Mucosa of rectum (tissue), 2 donors: ENCODE results near the gene CDK14.
"Not testable (repeated sequence)": the region's sequence is repeated elsewhere in the genome, so short reads cannot be mapped to it uniquely, and the experiment has no call there.

ENCODE experiments used
- H3K27ac ChIP-seq, 2 donors: one replicate each; pipeline ENCODE4 v1.7.0; 2013; ENCODE audit warnings: inconsistent platforms in 2 of 2, low read depth in 2 of 2, low read length in 2 of 2
- H3K27me3 ChIP-seq, 2 donors: one replicate each; pipeline ENCODE4 v1.7.0; 2013; ENCODE audit warnings: low read length in 2 of 2; ENCODE audit not compliant: control insufficient read depth in 2 of 2, insufficient read depth in 2 of 2
- H3K36me3 ChIP-seq, 2 donors: one replicate each; pipeline ENCODE4 v1.7.0; 2013; ENCODE audit warnings: low read length in 2 of 2; ENCODE audit not compliant: control insufficient read depth in 2 of 2, insufficient read depth in 2 of 2
- H3K4me1 ChIP-seq, 2 donors: one replicate each; pipeline ENCODE4 v1.7.0; 2013; ENCODE audit warnings: low read length in 2 of 2, mild to moderate bottlenecking in 1 of 2; ENCODE audit not compliant: control insufficient read depth in 2 of 2, insufficient read depth in 2 of 2
- H3K4me3 ChIP-seq, 2 donors: one replicate each; pipeline ENCODE4 v1.7.0; 2013; ENCODE audit warnings: low read length in 2 of 2
- H3K9ac ChIP-seq, 2 donors: one replicate each; pipeline ENCODE4 v1.7.0; 2013; ENCODE audit warnings: low read length in 2 of 2, low read depth in 1 of 2, mild to moderate bottlenecking in 1 of 2
- H3K9me3 ChIP-seq, 2 donors: one replicate each; pipeline ENCODE4 v1.7.0; 2013; ENCODE audit warnings: low read length in 2 of 2; ENCODE audit not compliant: control insufficient read depth in 2 of 2
- donor health status: healthy.
- donor health status: Normal muscosa, but diverticular disease.

CDK14 gene

DNA sequence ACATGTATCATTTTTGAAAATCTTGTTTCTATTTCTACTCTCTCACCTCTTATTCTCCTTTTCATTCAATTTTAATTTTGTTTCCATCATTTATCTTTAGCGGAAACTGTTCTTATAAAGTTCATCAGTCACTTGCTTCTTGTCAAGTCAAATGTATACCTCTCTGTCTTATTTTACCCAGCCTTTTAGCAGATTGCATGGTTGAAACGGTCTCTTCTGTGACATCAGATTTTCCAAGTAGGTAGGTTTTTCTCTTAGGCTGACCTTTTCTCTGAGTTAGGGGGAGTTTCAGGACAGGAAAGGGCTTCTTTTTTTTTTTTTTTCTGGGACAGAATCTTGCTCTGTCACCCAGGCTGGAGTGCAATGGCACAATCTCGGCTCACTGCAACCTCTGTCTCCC lies 195.5 kb downstream of the CDK14 start:
- Histone ChIP-seq H3K4me3 (no peak overlapping the region), H3K9ac (no peak overlapping the region), H3K27me3 (no peaks in the 10 kb centered on the region), H3K4me1 (no peaks in the 10 kb centered on the region), H3K36me3 (no peaks in the 10 kb centered on the region), H3K9me3 (no peaks in the 10 kb centered on the region), H3K27ac (no peak overlapping the region)

DNA sequence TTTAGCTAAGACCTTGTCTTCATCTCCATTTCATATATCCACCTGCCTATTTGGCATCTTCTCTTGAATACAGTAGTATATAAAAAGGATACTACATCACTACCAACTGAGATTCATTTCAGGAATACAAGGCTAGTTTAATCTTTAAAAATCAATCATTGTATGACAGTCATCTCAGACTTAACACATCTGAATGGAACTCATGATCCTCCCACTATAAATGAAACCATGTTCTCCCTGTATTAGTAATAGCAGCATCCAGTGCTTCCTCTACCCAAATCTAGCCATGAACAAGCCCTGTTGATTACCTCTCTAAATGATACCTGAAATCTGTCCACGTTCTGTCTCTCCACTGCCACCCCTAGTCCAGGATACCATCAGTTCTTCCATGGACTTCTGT lies 196.2 kb downstream of the CDK14 start:
- Histone ChIP-seq H3K27ac (no peak overlapping the region), H3K9me3 (no peaks in the 10 kb centered on the region), H3K4me1 (no peaks in the 10 kb centered on the region), H3K9ac (no peak overlapping the region), H3K27me3 (no peaks in the 10 kb centered on the region), H3K4me3 (no peak overlapping the region), H3K36me3 (no peaks in the 10 kb centered on the region)

DNA sequence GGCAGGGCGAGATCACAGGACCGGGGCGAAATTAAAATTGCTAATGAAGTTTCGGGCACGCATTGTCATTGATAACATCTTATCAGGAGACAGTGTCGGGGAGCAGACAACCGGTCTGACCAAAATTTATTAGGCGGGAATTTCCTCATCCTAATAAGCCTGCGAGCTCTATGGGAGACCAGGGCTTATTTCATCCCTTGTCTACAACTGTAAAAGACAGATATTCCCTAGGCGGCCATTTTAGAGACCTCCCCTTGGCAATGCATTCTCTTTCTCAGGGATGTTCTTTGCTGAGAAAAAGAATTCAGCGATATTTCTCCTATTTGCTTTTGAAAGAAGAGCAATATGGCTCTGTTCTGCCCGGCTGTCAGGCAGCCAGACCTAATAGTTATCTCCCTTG lies 198.1 kb downstream of the CDK14 start:
- H3K27ac ChIP-seq, H3K4me3 ChIP-seq, H3K9ac ChIP-seq, H3K36me3 ChIP-seq, H3K9me3 ChIP-seq, H3K4me1 ChIP-seq, H3K27me3 ChIP-seq: not testable (repeated sequence)

DNA sequence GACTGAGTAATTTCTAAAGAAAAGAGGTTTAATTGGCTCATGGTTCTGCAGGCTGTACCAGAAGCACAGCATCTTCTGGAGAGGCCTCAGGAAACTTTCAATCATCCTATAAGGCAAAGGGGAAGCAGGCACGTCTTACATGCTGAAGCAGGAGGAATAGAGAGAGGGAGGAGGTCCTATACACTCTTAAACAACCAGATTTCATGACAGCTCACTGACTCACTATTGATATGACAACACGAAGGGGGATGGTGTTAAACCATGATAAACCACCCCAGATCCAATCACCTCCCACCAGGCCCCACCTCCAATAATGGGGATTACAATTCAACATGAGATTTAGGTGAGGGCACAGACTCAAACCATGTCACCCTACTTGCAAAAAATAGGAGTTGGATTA lies 201.5 kb downstream of the CDK14 start:
- no peak overlapping the region for H3K4me3 ChIP-seq
- H3K4me1 ChIP-seq, result no peaks in the 10 kb centered on the region
- H3K27me3 ChIP-seq, result no peaks in the 10 kb centered on the region
- no peaks in the 10 kb centered on the region for H3K36me3 ChIP-seq
- no peak overlapping the region for H3K9ac ChIP-seq
- H3K27ac ChIP-seq, result no peak overlapping the region
- H3K9me3 ChIP-seq, result no peaks in the 10 kb centered on the region

DNA sequence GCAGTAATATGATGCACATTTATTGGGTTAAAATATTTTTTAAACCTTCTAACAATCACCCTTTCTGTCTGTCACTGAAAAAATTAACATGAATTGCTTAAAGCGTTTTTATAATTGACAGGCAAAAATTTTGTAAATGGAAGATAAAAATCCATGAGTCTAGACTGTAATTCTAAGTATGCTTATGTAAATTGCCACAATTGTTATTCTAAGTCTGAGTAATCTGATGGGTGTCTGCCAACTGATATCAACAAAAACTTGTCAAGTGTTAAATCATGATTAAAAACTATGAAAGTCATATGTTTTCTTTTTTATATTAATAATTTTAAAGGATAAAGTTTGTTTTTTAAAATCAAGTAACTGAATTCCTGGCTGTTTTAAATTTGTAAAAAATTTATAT lies 208.2 kb downstream of the CDK14 start:
- Histone ChIP-seq H3K9me3 (no peaks in the 10 kb centered on the region), H3K27ac (no peak overlapping the region), H3K36me3 (no peaks in the 10 kb centered on the region), H3K4me3 (no peak overlapping the region), H3K27me3 (no peaks in the 10 kb centered on the region), H3K9ac (no peak overlapping the region), H3K4me1 (no peaks in the 10 kb centered on the region)

DNA sequence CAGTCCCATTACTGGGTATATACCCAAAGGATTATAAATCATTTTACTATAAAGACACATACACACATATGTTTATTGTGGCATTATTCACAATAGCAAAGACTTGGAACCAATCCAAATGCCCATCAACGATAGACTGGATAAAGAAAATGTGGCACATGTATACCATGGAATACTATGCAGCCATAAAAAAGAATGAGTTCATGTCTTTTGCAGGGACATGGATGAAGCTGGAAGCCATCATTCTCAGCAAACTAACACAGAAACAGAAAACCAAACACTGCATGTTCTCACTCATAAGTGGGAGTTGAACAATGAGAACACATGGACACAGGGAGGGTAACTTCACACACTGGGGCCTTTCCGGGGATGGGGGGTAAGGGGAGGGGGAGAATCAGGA lies 219.4 kb downstream of the CDK14 start:
- not testable (repeated sequence) for H3K4me3 ChIP-seq, H3K27me3 ChIP-seq, H3K27ac ChIP-seq, H3K9me3 ChIP-seq, H3K9ac ChIP-seq, H3K4me1 ChIP-seq, H3K36me3 ChIP-seq

DNA sequence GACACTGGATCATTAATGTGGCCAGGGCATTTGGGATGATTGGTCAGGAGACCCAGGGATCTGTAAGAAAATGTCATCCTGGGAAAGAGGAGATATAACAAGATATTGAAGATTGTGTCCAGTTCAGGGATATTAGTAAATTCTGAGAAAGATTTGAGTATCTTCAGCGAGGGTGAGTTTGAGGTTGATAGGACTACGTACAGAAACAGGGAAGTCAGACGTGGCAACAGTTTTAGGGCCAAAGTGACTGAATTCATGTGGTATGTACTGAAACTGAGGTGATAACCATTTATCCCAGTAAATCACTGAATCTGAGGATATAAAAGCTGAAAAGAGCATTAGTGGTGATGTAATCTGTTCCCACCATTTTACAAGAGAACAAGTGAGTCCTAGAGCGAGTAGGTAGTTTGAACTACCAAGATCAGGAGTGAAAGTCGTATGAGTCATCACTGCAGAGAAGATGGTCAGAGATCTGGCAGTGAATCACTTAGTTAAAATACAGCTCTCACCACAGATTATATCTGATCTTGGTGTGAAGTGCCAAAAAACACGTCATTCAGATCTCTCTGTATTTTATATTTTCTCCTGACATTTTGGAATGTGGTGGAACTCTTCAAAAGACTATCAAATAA lies 220.5 kb downstream of the CDK14 start:
- no peaks in the 10 kb centered on the region for H3K9me3 ChIP-seq
- no peak overlapping the region for H3K27ac ChIP-seq
- H3K27me3 ChIP-seq, result no peaks in the 10 kb centered on the region
- no peak overlapping the region for H3K4me3 ChIP-seq
- no peaks in the 10 kb centered on the region for H3K4me1 ChIP-seq
- no peak overlapping the region for H3K9ac ChIP-seq
- no peaks in the 10 kb centered on the region for H3K36me3 ChIP-seq

DNA sequence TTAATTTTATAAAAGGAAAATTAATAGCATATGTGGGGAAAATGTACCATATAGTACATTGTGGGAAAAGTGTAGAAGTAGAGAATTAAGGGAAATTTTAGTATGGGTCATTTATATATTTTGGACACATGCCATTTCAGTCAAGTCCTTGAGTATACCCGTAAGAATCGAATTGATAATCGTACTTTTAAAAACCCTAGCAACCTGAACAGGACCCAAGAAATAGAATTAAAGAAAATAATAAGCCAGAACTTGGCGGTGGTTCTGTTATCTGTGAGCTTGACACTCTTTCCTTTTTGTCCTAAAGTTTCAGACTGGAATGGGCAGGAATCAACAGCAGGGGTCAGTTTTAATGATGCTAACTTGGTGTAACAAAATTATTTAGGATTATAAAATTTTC lies 221.0 kb downstream of the CDK14 start:
- Histone ChIP-seq H3K27ac (no peak overlapping the region), H3K9ac (no peak overlapping the region), H3K9me3 (no peaks in the 10 kb centered on the region), H3K4me3 (no peak overlapping the region), H3K36me3 (no peaks in the 10 kb centered on the region), H3K4me1 (no peaks in the 10 kb centered on the region), H3K27me3 (no peaks in the 10 kb centered on the region)

DNA sequence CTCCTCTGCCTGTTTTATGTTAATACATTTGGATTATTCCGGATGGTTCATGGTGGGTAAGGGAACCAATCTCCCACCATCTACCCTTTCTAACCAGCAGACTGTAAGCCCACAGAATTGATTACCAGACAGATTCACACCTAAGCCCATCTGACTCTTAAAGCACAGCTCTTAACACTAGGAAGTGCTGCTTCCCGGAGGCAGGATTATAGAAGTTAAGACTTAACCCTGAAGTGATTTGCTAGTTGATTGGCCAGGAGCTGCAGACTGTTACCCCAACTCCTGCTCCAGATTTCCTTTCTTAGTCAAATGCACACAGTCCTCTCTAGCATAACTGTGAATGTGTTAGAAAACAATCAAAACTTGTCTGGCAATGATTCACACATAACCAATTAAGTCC lies 221.7 kb downstream of the CDK14 start:
- H3K36me3 ChIP-seq, result no peaks in the 10 kb centered on the region
- H3K9ac ChIP-seq, result no peak overlapping the region
- no peaks in the 10 kb centered on the region for H3K9me3 ChIP-seq
- H3K27me3 ChIP-seq, result no peaks in the 10 kb centered on the region
- no peak overlapping the region for H3K4me3 ChIP-seq
- no peak overlapping the region for H3K27ac ChIP-seq
- H3K4me1 ChIP-seq, result no peaks in the 10 kb centered on the region

DNA sequence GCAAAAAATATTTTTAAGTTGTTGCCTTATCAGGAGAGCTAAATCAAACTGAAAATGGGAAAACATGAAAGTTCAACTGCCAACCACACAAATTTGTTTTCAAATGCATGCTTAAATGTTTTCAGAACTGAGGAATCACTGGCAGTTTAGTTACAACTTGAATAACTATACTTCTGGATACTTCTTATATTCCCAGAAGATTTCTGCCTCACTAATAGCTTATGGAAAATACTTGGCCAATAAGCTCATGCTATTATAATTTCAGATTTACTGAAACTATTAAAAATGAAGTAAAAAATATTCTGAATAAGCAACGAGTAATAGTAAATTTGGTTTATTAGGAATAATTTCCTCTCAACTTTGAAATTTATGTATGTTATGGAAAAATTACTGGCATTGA lies 222.2 kb downstream of the CDK14 start:
- Histone ChIP-seq H3K36me3 (no peaks in the 10 kb centered on the region), H3K27ac (no peak overlapping the region), H3K9ac (no peak overlapping the region), H3K9me3 (no peaks in the 10 kb centered on the region), H3K4me3 (no peak overlapping the region), H3K4me1 (no peaks in the 10 kb centered on the region), H3K27me3 (no peaks in the 10 kb centered on the region)
